HG03159 (cell line): ENCODE data around the gene NELFA.
"Not testable (repeated sequence)": the region's sequence is repeated elsewhere in the genome, so short reads cannot be mapped to it uniquely, and the experiment has no call there.

Experiments used
- ATAC-seq: cut with Tn5 transposase; IDR thresholded peaks from one replicate; pipeline ENCODE4 v1.9.1; 2021; ENCODE audit warnings: mild to moderate bottlenecking, moderate library complexity; ENCODE audit not compliant: unreplicated experiment

Gene NELFA

GRCh38 chr4:1996866-1997611 is 11.7 kb downstream of the NELFA start:
- no peak for ATAC-seq

DNA sequence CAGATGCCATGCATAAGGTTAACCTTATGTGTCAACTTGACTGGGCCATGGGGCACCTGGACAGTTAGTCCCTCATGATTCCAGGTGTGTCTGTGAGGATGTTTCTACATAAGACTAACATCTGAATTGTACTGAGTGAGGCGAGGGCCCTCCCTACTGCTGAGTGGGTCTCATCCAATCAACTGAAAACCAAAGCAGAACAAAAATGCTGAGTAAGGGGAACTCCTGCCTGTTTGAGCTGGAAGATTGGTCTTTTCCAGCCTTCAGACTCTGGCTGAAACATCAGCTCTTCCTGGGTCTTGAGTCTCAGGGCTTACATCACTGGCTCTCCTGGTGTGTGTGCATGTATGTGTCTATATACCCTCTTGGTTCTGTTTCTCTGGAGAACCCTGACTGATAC is 13.8 kb downstream of the NELFA start:
- ATAC-seq, result no peak

DNA sequence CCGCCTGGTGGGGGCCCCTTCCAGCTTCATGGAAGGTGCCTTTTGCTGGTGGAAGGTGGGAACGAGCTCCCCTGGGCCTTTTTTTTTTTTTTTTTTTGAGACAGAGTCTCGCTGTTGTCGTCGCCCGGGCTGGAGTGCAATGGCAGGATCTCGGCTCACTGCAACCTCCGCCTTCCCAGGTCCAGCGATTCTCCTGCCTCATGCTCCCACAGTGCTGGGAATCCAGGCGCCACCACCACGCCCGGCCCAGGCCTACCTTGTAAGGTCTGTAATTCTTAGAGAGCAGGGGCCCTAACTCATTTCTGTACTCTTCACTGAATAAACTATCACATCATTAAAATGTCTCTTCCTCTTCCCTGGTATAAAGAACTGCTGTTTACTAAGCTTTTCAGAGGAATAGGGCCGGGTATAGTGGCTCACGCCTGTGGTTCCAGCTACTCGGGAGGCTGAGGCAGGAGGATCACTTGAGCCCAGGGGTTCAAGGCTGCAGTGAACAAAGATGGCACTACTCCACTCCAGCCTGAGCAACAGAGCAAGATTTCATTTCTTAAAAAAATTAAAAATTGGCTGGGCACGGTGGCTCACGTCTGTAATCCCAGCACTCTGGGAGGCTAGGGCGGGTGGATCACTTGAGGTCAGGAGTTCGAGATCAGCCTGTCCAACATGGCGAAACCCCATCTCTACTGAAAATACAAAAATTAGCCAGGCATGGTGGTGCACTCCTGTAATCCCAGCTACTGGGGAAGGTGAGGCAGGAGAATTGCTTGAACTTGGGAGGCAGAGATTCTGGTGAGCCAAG is 14.9 kb downstream of the NELFA start:
- ATAC-seq, result not testable (repeated sequence)

- no peak for ATAC-seq
These were observed 15.6 kb downstream of the NELFA start for GRCh38 chr4:1993169-1993516.

DNA sequence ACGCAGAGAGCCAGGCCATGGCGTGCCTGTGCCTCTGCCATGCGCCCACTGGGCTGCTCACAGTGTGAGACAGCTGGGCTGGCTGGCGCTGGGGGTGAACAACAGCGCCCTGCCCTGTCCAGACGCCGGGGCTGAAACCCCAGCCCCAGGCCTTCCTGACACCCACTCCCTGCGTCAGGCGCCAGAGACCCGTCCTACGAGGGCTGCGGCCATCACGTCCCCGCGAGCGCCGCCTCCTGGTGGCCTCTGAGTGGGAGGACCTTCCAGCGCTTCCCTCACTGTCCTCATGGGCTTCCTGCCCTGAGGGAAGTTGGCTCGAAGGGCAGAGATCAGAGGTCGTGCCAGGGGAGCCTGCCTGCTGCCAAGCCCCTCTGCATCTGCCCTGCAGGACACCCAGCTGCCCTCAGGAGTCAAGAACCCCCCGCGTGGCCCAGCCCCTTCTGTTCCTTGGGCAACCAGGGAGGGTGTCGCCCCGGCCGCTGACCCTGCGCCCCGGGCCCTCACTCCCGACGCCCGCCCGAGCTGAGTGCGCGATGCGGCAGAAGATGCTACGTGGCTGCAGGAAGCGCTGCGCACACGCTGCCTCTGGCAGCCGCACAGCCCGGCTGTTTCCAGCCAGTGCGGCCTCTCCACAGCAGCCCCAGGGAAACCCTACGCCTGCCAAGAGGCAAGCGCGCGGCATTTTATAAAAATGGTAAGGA is 16.2 kb downstream of the NELFA start:
- ATAC-seq, result no peak

- no peak for ATAC-seq
These were observed 17.0 kb downstream of the NELFA start for GRCh38 chr4:1991596-1992434.

DNA sequence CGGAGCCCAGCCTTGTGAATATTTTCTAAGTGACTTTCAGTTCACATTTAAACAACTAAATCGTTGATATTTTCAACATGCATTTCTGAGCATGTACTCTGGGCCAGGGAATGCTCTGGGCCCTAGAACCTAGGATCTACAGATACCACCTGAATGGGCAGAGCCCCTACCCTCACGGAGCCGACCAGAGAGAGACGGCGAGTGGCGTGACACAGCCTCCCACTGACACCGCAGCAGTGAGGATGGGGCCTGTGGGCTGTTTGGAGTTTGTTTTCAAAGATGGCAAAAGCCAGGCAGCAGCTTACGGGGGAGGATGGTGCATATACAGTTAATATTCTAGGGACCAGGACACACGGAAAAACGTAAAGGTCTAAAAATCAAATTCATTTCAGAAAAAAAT is 17.7 kb downstream of the NELFA start:
- ATAC-seq, result no peak

- ATAC-seq, result no peak
These were observed 18.1 kb downstream of the NELFA start for GRCh38 chr4:1990676-1991075.

- ATAC-seq, result no peak
These were observed 18.5 kb downstream of the NELFA start for GRCh38 chr4:1990348-1990645.

GRCh38 chr4:1989533-1990347 is 19.0 kb downstream of the NELFA start:
- ATAC-seq, result no peak

GRCh38 chr4:1988327-1988724 is 20.4 kb downstream of the NELFA start:
- ATAC-seq, result no peak

DNA sequence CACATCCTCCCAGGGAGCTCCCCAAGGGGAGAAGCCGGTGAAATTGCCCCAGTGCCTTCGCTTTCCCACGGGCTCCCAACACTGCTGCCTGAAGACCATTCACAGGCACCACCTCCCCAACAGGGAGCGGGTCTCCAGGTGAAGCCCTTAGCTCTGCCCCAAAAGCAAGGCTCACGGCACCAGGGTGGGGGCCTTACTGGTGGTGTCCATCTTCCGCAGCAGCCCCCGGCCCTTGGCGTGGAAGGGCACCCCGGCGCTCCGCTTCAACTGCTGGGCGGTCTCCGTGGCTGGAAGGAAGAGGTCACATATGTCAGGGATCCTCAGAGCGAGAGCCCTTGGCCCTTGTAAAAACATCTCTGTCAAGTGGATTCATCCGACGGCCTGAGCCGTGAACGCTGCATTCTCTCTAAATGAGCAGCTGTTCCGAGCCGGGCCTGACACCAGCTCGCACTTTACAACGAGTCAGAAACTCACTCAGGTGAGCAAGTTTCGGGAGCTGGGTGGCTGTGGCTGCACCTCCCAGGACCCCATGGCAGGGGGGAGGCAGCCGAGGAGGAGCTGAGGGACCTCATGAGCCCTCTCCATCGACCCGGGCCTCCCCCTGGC is 20.9 kb downstream of the NELFA start:
- no peak for ATAC-seq

DNA sequence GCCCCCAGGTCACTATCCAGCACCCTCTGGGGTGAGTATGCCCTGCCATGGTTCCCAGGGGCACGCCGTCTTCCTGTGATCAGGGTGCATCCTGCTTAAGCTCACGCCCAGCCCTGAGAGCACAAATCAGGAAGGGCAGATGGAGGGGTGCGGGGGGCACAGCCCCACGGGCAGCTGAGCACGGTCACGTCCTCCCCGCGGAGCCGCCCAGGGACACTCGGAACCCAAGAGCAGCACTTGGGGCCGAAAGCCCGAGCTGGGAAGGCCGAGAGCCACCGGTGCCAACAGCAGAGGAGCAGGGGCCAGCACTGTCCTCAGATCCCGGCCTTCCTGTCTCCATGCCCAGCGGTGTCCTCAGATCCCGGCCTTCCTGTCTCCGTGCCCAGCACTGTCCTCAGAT is 21.5 kb downstream of the NELFA start:
- ATAC-seq, result no peak

- ATAC-seq, result no peak
These were observed 22.1 kb downstream of the NELFA start for GRCh38 chr4:1986578-1987210.

GRCh38 chr4:1985780-1986577 is 22.8 kb downstream of the NELFA start:
- ATAC-seq, result no peak

GRCh38 chr4:1985294-1985693 is 23.5 kb downstream of the NELFA start:
- no peak for ATAC-seq

- ATAC-seq, result no peak
These were observed 24.2 kb downstream of the NELFA start for GRCh38 chr4:1984406-1985191.

DNA sequence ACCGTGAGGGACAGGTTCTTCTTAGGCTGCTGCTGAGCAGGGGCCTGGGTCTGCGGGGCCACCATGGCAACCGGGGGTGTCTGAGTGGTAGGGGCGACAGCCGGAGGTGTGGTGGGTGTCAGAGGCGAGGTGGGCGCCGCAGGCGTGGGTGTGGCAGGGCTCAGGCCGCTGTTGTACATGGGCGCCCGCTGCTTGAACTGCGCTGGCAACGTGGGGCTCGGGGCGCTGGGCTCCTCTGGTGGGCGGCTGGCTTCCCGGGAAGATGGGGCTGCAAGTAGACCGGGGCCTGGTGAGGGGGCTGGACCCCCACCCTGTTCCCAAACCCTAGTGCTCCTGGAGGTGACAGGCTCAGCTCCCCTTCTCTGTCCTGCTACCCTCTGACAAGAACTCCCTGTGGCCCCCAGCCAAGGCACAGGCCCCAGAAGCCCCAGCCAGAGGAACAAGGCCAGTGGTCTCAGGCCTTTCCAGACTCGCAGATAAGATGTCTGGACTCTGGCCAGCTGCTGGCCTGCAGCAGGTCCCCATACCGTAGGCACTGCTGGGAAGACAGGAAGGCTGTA is 24.8 kb downstream of the NELFA start:
- ATAC-seq, result no peak
